IMR-90 (cell line): ENCODE measurements around the gene SCN8A. TPM values are rescaled to one million over a fixed set of nuclear protein-coding genes. Genes with fewer than 3 reads are reported as not detected.

Experiments used
- ATAC-seq: fragments of 200-7000 bp; cut with Tn5 transposase; 2 replicates; pipeline ENCODE4 v1.9.1; 2020; ENCODE audit warnings: low read depth, mild to moderate bottlenecking, moderate library complexity
- BruUV-seq: library from RNA; stranded (reverse); fragments of 400-500 nt; replicated peaks from 2 replicates; lab custom pipeline; 2021; lab: Mats Ljungman, UMichigan
- CTCF ChIA-PET: fragments of 300-600 bp; formaldehyde crosslinking; extraction: SDS; loops from one replicate; lab custom pipeline; 2021; ENCODE audit warnings: antibody characterized with exemption; lab: Yijun Ruan, JAX
- POLR2A ChIA-PET: fragments of 300-600 bp; sonication (Branson Sonifier 250); formaldehyde crosslinking; loops from one replicate; lab custom pipeline; 2022; ENCODE audit warnings: antibody characterized with exemption; ENCODE audit not compliant: unreplicated experiment; lab: Charles Lee
- DNase-seq: peaks from one replicate; pipeline ENCODE4 v3.0.0; 2013
- H2AFZ ChIP-seq: replicated peaks from 2 replicates; pipeline ENCODE3; 2013; ENCODE audit warnings: low read length, mild to moderate bottlenecking; ENCODE audit not compliant: poor library complexity
- H2AK5ac ChIP-seq: 2 replicates; pipeline ENCODE4 v1.6.1; 2013; ENCODE audit warnings: low read depth, low read length, inconsistent platforms
- H2AK9ac ChIP-seq: replicated peaks from 2 replicates; pipeline ENCODE3; 2013; ENCODE audit warnings: mild to moderate bottlenecking, low read depth, low read length, moderate library complexity; ENCODE audit not compliant: poor library complexity
- H2BK120ac ChIP-seq: 2 replicates; pipeline ENCODE4 v1.6.1; 2013; ENCODE audit warnings: low read depth, low read length, inconsistent platforms
- H2BK15ac ChIP-seq: 3 replicates; pipeline ENCODE4 v1.6.1; 2013; ENCODE audit warnings: low read depth, low read length, inconsistent platforms
- H2BK20ac ChIP-seq: 2 replicates; pipeline ENCODE4 v1.6.1; 2013; ENCODE audit warnings: low read depth, mild to moderate bottlenecking, inconsistent platforms, low read length, moderate library complexity
- H2BK5ac ChIP-seq: 2 replicates; pipeline ENCODE4 v1.6.1; 2013; ENCODE audit warnings: mild to moderate bottlenecking, low read depth, low read length, inconsistent platforms; ENCODE audit not compliant: poor library complexity, severe bottlenecking
- H3K14ac ChIP-seq: replicated peaks from 2 replicates; pipeline ENCODE4 v1.6.1; 2013; ENCODE audit warnings: low read depth, low read length, inconsistent platforms
- H3K18ac ChIP-seq: 2 replicates; pipeline ENCODE4 v1.6.1; 2013; ENCODE audit warnings: low read depth, low read length, control low read depth
- H3K23ac ChIP-seq: 2 replicates; pipeline ENCODE4 v1.6.1; 2013; ENCODE audit warnings: low read depth, low read length, inconsistent platforms
- H3K27ac ChIP-seq: 2 replicates; pipeline ENCODE4 v1.5.1; 2013; ENCODE audit warnings: mild to moderate bottlenecking, control low read depth, low read length; ENCODE audit not compliant: insufficient read depth
- H3K27me3 ChIP-seq: 2 replicates; pipeline ENCODE4 v1.6.1; 2013; ENCODE audit warnings: low read length; ENCODE audit not compliant: control insufficient read depth, insufficient read depth
- H3K36me3 ChIP-seq: 2 replicates; pipeline ENCODE4 v1.6.1; 2013; ENCODE audit warnings: low read length, mixed read lengths; ENCODE audit not compliant: control insufficient read depth, insufficient read depth
- H3K4ac ChIP-seq: 2 replicates; pipeline ENCODE4 v1.6.1; 2013; ENCODE audit warnings: low read depth, low read length, inconsistent platforms
- H3K4me1 ChIP-seq: 2 replicates; pipeline ENCODE4 v1.6.1; 2013; ENCODE audit warnings: low read length, mixed read lengths; ENCODE audit not compliant: control insufficient read depth, insufficient read depth
- H3K4me2 ChIP-seq: 2 replicates; pipeline ENCODE4 v1.6.1; 2013; ENCODE audit warnings: low read depth, mild to moderate bottlenecking, control low read depth, low read length, moderate library complexity
- H3K4me3 ChIP-seq: 2 replicates; pipeline ENCODE4 v1.5.1; 2013; ENCODE audit warnings: low read depth, mild to moderate bottlenecking, control low read depth, low read length, moderate library complexity; ENCODE audit not compliant: insufficient read depth
- H3K56ac ChIP-seq: 2 replicates; pipeline ENCODE4 v1.6.1; 2013; ENCODE audit warnings: low read length, inconsistent platforms; ENCODE audit not compliant: insufficient read depth; ENCODE audit errors: extremely low read depth
- H3K79me1 ChIP-seq, 2 experiments: 2 replicates each; pipeline ENCODE4 v1.6.1; 2013; ENCODE audit warnings: low read length in 2 of 2, inconsistent platforms in 1 of 2, low read depth in 1 of 2
- H3K9ac ChIP-seq: 2 replicates; pipeline ENCODE4 v1.6.1; 2013; ENCODE audit warnings: low read depth, low read length, control low read depth
- H3K9me1 ChIP-seq: 2 replicates; pipeline ENCODE4 v1.6.1; 2013; ENCODE audit warnings: low read length, inconsistent platforms; ENCODE audit not compliant: insufficient read depth
- H3K9me3 ChIP-seq: 2 replicates; pipeline ENCODE4 v1.6.1; 2013; ENCODE audit warnings: low read length; ENCODE audit not compliant: control insufficient read depth, insufficient read depth
- H4K20me1 ChIP-seq: 2 replicates; pipeline ENCODE4 v1.6.1; 2013; ENCODE audit warnings: low read length, inconsistent platforms; ENCODE audit not compliant: insufficient read depth
- H4K5ac ChIP-seq: 2 replicates; pipeline ENCODE4 v1.6.1; 2013; ENCODE audit warnings: mild to moderate bottlenecking, low read depth, low read length, control low read depth
- H4K8ac ChIP-seq, 2 experiments: 2 replicates each; pipeline ENCODE4 v1.6.1; 2013; ENCODE audit warnings: low read depth in 2 of 2, low read length in 2 of 2, control low read depth in 1 of 2, inconsistent platforms in 1 of 2
- H4K91ac ChIP-seq: 2 replicates; pipeline ENCODE4 v1.6.1; 2013; ENCODE audit warnings: low read depth, low read length, inconsistent platforms; ENCODE audit not compliant: insufficient read depth
- BHLHE40 ChIP-seq: fragments of 150-350 bp; IDR thresholded peaks from 2 replicates; pipeline ENCODE4 v1.6.1; 2016; ENCODE audit warnings: mild to moderate bottlenecking, low read depth, low read length
- CEBPB ChIP-seq: IDR thresholded peaks from 2 replicates; pipeline ENCODE4 v1.6.1; 2012; ENCODE audit warnings: low read depth, low read length, improper control_type of control experiment
- CHD1 ChIP-seq: IDR thresholded peaks from 2 replicates; pipeline ENCODE4 v1.6.1; 2012; ENCODE audit warnings: low read depth, low read length, improper control_type of control experiment
- MAFK ChIP-seq: IDR thresholded peaks from 2 replicates; pipeline ENCODE4 v1.6.1; 2012; ENCODE audit warnings: low read depth, low read length, improper control_type of control experiment
- MAZ ChIP-seq: IDR thresholded peaks from 2 replicates; pipeline ENCODE4 v1.6.1; 2012; ENCODE audit warnings: low read depth, mild to moderate bottlenecking, low read length, improper control_type of control experiment, moderate library complexity, borderline replicate concordance
- MXI1 ChIP-seq: IDR thresholded peaks from 2 replicates; pipeline ENCODE4 v1.6.1; 2012; ENCODE audit warnings: low read depth, mild to moderate bottlenecking, low read length, moderate library complexity, borderline replicate concordance
- NFE2L2 ChIP-seq: fragments of 150-350 bp; IDR thresholded peaks from 2 replicates; pipeline ENCODE4 v1.6.1; 2016; ENCODE audit warnings: low read depth, mild to moderate bottlenecking, low read length
- POLR2A ChIP-seq: IDR thresholded peaks from 2 replicates; pipeline ENCODE4 v1.6.1; 2012; ENCODE audit warnings: mild to moderate bottlenecking, low read depth, low read length
- RAD21 ChIP-seq: IDR thresholded peaks from 2 replicates; pipeline ENCODE4 v1.6.1; 2012; ENCODE audit warnings: low read length, improper control_type of control experiment
- RCOR1 ChIP-seq: IDR thresholded peaks from 2 replicates; pipeline ENCODE4 v1.6.1; 2012; ENCODE audit warnings: mild to moderate bottlenecking, low read length, improper control_type of control experiment; ENCODE audit not compliant: insufficient replicate concordance
- RFX5 ChIP-seq: IDR thresholded peaks from 2 replicates; pipeline ENCODE4 v1.8.0; 2012; ENCODE audit warnings: low read depth, mild to moderate bottlenecking, low read length, moderate library complexity
- SMC3 ChIP-seq: fragments of 150-350 bp; IDR thresholded peaks from 2 replicates; pipeline ENCODE4 v1.6.1; 2016; ENCODE audit warnings: low read depth, mild to moderate bottlenecking, antibody characterized with exemption, low read length, moderate library complexity
- WGBS, 2 experiments: methylation state at CpG; one replicate each; pipeline versions ENCODE4 v1.1.5 to v1.1.7; 2013; ENCODE audit warnings: missing lambda C conversion rate in 2 of 2; ENCODE audit not compliant: insufficient read length in 1 of 2; ENCODE audit errors: extremely low coverage in 2 of 2; 5-methylcytosine and 5-hydroxymethylcytosine counted together
- dilution Hi-C: fragments of 300-500 bp; cut with HindIII; formaldehyde crosslinking; loops from one replicate; pipeline ENCODE4 v1.14.3; 2018; ENCODE audit warnings: low sequenced_read_pairs; ENCODE audit not compliant: unreplicated experiment
- in situ Hi-C: fragments of 300-500 bp; cut with MboI; formaldehyde crosslinking; loops from 3 replicates; pipeline ENCODE4 v1.14.3; 2019; ENCODE audit warnings: low sequenced_read_pairs, inconsistent platforms, mixed read lengths
- intact Hi-C: fragments of 100-400 bp; cut with micrococcal nuclease; formaldehyde crosslinking; loops from 2 replicates; pipeline ENCODE4 v1.10.0; 2022
- polyA plus RNA-seq, 3 experiments: library from polyadenylated mRNA; depleted of rRNA; stranded (reverse); fragments of >200 nt; gene quantifications; 2 replicates each; pipeline ENCODE4 v1.2.3, GENCODE V29; 2012; ENCODE audit warnings: low replicate concordance in 1 of 3
- total RNA-seq: library from RNA; depleted of rRNA; stranded (reverse); fragments of >200 nt; gene quantifications from 2 replicates; pipeline ENCODE4 v1.2.3, GENCODE V29; 2012
- TF ChIP-seq, protein P1 (sequence below): fragments of 150-350 bp; IDR thresholded peaks from 2 replicates; pipeline ENCODE4 v1.6.1; 2017; ENCODE audit warnings: mild to moderate bottlenecking, antibody characterized with exemption, low read length, low read depth
- TF ChIP-seq, protein P2 (sequence below): conservative IDR thresholded peaks from 2 replicates; pipeline ENCODE4 v1.5.1; 2012; ENCODE audit warnings: mild to moderate bottlenecking, low read depth, low read length, improper control_type of control experiment

SCN8A gene
- total and polyA plus RNA-seq, 2 of the 4 experiments (the other 2 are of a cell fraction): 6.9 to 19.7 TPM

- Histone ChIP-seq H4K8ac (no peak overlapping the region), H2AK5ac (peak overlapping the region; percentile 4), H3K14ac (no peak overlapping the region), H3K27me3 (no peaks in the 10 kb centered on the region; the same call in 1 of the 2 replicates), H2AK9ac (peak overlapping the region; percentile 70), H4K5ac (no peak overlapping the region), H3K18ac (no peak overlapping the region), H2AFZ (peak overlapping the region; percentile 93), H3K4me1 (peaks cover 9% of the 10 kb centered on the region; the same call in 1 of the 2 replicates), H3K36me3 (no peaks in the 10 kb centered on the region), H2BK120ac (peak overlapping the region; percentile 67), H3K4me3 (peak overlapping the region; percentile 68), H3K9ac (no peak overlapping the region), H3K4ac (peak overlapping the region; percentile 37), H4K91ac (no peak overlapping the region; the same call in 1 of the 2 replicates), H3K9me1 (no peaks in the 10 kb centered on the region; the same call in 1 of the 2 replicates), H2BK20ac (no peak overlapping the region; the same call in 1 of the 2 replicates), H3K79me1 (0 out of 4 replicates have a peak, but pooled peaks cover 0 to 2% of the 10 kb centered on the region in 2 experiments), H3K9me3 (no peaks in the 10 kb centered on the region), H3K27ac (no peak overlapping the region), H3K56ac (no peak overlapping the region), H3K23ac (peak overlapping the region; percentile 51; the same call in 1 of the 2 replicates), H4K20me1 (no peaks in the 10 kb centered on the region), H2BK15ac (no peak overlapping the region), H2BK5ac (no peak overlapping the region), H3K4me2 (peak overlapping the region; percentile 1; the same call in 1 of the 2 replicates)
- 50% methylated on average over 10 of the region's 32 CpGs; no CpG with 5 or more reads in 1 of the 2 experiments for WGBS, 2 experiments
- DNase-seq: no peak
- ChIA-PET POLR2A (no interaction called here), CTCF (interaction anchor here (1.1 kb wide), 1 partner anchor 141 kb away, joined by 4 read pairs; no protein-coding TSS in a partner anchor)
- no TSS peak for BruUV-seq
- intact Hi-C loops (loop anchor here (5.0 kb wide), 1 partner anchor 162 kb away; no protein-coding TSS in a partner anchor), dilution Hi-C loops (no loop called here), in situ Hi-C loops (loop anchor here (5.0 kb wide), 1 partner anchor 398 kb away; the partner anchor contains the start of gene SLC4A8)
- ATAC-seq: no peak
- TF ChIP-seq NFE2L2: no peak
- TF ChIP-seq CEBPB: no peak
- TF ChIP-seq, protein P1, sequence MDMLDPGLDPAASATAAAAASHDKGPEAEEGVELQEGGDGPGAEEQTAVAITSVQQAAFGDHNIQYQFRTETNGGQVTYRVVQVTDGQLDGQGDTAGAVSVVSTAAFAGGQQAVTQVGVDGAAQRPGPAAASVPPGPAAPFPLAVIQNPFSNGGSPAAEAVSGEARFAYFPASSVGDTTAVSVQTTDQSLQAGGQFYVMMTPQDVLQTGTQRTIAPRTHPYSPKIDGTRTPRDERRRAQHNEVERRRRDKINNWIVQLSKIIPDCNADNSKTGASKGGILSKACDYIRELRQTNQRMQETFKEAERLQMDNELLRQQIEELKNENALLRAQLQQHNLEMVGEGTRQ: no peak
- no peak for TF ChIP-seq RFX5
- no peak for TF ChIP-seq POLR2A
- TF ChIP-seq MXI1: no peak
- no peak for TF ChIP-seq SMC3
- TF ChIP-seq MAFK: no peak
- TF ChIP-seq BHLHE40: no peak
- TF ChIP-seq MAZ: no peak
- no peak for TF ChIP-seq RCOR1
- TF ChIP-seq, protein P2, sequence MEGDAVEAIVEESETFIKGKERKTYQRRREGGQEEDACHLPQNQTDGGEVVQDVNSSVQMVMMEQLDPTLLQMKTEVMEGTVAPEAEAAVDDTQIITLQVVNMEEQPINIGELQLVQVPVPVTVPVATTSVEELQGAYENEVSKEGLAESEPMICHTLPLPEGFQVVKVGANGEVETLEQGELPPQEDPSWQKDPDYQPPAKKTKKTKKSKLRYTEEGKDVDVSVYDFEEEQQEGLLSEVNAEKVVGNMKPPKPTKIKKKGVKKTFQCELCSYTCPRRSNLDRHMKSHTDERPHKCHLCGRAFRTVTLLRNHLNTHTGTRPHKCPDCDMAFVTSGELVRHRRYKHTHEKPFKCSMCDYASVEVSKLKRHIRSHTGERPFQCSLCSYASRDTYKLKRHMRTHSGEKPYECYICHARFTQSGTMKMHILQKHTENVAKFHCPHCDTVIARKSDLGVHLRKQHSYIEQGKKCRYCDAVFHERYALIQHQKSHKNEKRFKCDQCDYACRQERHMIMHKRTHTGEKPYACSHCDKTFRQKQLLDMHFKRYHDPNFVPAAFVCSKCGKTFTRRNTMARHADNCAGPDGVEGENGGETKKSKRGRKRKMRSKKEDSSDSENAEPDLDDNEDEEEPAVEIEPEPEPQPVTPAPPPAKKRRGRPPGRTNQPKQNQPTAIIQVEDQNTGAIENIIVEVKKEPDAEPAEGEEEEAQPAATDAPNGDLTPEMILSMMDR: no peak
- no peak for TF ChIP-seq CHD1
- TF ChIP-seq RAD21: no peak
Measured at GRCh38 chr12:51819736-51820525, 228.9 kb downstream of the SCN8A start.
